ENCODE data around the gene CELF4. TPM values are rescaled to one million over a fixed set of nuclear protein-coding genes. Genes with fewer than 3 reads are reported as not detected.

Gene CELF4
- total RNA-seq, 1 experiment from 2014 or later, result not detected

DNA sequence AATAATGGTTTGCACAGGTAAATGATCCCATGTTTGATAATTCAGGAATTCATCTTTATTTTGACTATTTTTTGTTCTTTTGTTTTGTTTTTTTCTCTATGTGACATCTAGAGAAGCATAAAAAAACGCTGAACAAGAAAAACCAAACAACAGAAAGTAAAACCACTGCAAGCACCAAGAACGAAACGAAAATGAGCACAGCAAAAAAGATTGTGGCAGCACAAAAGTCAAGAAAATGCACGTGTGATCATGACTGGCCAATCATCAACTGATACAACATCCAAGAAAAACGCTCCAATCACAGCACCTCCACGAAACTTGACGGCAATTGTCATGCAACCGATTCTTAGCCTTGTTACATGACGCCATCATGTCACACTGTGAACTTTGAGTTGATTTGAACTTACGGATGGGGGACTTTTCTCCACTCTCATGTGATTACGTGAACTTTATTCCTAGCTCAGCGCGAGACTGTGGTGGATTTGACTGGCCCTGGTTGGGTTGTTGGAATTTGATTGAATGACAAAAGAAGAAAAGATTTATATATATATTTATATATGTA, 318.7 kb downstream of the CELF4 start:
- intact Hi-C loops (cut with micrococcal nuclease; ENCODE audit: unreplicated experiment) (no loop called here), in situ Hi-C loops (cut with HindIII; ENCODE audit: low pct_unique_long_range_greater_than_20kb, low sequenced_read_pairs) (no loop called here)
- H3K9me3 ChIP-seq (ENCODE audit: control insufficient read depth, insufficient read depth, low read depth, low read length), result no peaks in the 10 kb centered on the region

GRCh38 chr18:37244618-37245017, 321.0 kb downstream of the CELF4 start:
- Histone ChIP-seq H3K4me1 (ENCODE audit: control insufficient read depth, insufficient read depth, low read length) (no peaks in the 10 kb centered on the region), H3K27ac (ENCODE audit: low read length) (no peak overlapping the region), H3K27me3 (ENCODE audit: control insufficient read depth, insufficient read depth, low read length) (no peaks in the 10 kb centered on the region), H3K36me3 (ENCODE audit: control insufficient read depth, insufficient read depth, low read length) (no peaks in the 10 kb centered on the region), H3K9me3 (ENCODE audit: control insufficient read depth, insufficient read depth, low read depth, low read length) (no peaks in the 10 kb centered on the region), H3K4me3 (ENCODE audit: low read depth in 2 of 2, low read length in 2 of 2) (no peak overlapping the region)
- ChIA-PET POLR2A (interaction anchor here (0.7 kb wide), 1 partner anchor 704 kb away, joined by 9 read pairs; no protein-coding TSS in a partner anchor), CTCF (interaction anchor here (0.6 kb wide), 1 partner anchor 94 kb away, joined by 4 read pairs; no protein-coding TSS in a partner anchor)
- no peak for TF ChIP-seq TCF7L2 (IDR thresholded peaks at IDR 0.05; ENCODE audit: low read depth, low read length)
- no peak for TF ChIP-seq POLR2AphosphoS5 (IDR thresholded peaks at IDR 0.05; ENCODE audit: low read depth, low read length)
- TF ChIP-seq, protein P1, sequence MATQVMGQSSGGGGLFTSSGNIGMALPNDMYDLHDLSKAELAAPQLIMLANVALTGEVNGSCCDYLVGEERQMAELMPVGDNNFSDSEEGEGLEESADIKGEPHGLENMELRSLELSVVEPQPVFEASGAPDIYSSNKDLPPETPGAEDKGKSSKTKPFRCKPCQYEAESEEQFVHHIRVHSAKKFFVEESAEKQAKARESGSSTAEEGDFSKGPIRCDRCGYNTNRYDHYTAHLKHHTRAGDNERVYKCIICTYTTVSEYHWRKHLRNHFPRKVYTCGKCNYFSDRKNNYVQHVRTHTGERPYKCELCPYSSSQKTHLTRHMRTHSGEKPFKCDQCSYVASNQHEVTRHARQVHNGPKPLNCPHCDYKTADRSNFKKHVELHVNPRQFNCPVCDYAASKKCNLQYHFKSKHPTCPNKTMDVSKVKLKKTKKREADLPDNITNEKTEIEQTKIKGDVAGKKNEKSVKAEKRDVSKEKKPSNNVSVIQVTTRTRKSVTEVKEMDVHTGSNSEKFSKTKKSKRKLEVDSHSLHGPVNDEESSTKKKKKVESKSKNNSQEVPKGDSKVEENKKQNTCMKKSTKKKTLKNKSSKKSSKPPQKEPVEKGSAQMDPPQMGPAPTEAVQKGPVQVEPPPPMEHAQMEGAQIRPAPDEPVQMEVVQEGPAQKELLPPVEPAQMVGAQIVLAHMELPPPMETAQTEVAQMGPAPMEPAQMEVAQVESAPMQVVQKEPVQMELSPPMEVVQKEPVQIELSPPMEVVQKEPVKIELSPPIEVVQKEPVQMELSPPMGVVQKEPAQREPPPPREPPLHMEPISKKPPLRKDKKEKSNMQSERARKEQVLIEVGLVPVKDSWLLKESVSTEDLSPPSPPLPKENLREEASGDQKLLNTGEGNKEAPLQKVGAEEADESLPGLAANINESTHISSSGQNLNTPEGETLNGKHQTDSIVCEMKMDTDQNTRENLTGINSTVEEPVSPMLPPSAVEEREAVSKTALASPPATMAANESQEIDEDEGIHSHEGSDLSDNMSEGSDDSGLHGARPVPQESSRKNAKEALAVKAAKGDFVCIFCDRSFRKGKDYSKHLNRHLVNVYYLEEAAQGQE (IDR thresholded peaks at IDR 0.05; ENCODE audit: insufficient read depth in 1 of 2, low read depth in 2 of 2, low read length in 1 of 2), result no peak
- TF ChIP-seq SIN3A (IDR thresholded peaks at IDR 0.05; ENCODE audit: borderline replicate concordance, insufficient read depth, low read depth, low read length), result no peak
- TF ChIP-seq, protein P2, sequence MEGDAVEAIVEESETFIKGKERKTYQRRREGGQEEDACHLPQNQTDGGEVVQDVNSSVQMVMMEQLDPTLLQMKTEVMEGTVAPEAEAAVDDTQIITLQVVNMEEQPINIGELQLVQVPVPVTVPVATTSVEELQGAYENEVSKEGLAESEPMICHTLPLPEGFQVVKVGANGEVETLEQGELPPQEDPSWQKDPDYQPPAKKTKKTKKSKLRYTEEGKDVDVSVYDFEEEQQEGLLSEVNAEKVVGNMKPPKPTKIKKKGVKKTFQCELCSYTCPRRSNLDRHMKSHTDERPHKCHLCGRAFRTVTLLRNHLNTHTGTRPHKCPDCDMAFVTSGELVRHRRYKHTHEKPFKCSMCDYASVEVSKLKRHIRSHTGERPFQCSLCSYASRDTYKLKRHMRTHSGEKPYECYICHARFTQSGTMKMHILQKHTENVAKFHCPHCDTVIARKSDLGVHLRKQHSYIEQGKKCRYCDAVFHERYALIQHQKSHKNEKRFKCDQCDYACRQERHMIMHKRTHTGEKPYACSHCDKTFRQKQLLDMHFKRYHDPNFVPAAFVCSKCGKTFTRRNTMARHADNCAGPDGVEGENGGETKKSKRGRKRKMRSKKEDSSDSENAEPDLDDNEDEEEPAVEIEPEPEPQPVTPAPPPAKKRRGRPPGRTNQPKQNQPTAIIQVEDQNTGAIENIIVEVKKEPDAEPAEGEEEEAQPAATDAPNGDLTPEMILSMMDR (IDR thresholded peaks at IDR 0.05), result no peak
- ATAC-seq (no peak), DNase-seq (ENCODE audit: low read depth, low spot score) (no peak)
- in situ Hi-C loops (cut with HindIII; ENCODE audit: low pct_unique_long_range_greater_than_20kb, low sequenced_read_pairs), result no loop called here
- intact Hi-C loops (cut with micrococcal nuclease; ENCODE audit: unreplicated experiment), result no loop called here
- BruUV-seq (replicated peaks), result no TSS peak

More for the DNA sequence above, 318.7 kb downstream of the CELF4 start:
- POLR2A ChIA-PET, result no interaction called here
- Histone ChIP-seq H3K4me3 (ENCODE audit: low read depth in 2 of 2, low read length in 2 of 2) (no peak overlapping the region), H3K4me1 (ENCODE audit: control insufficient read depth, insufficient read depth, low read length) (no peaks in the 10 kb centered on the region), H3K27me3 (ENCODE audit: control insufficient read depth, insufficient read depth, low read length) (no peaks in the 10 kb centered on the region), H3K27ac (ENCODE audit: low read length) (no peak overlapping the region), H3K36me3 (ENCODE audit: control insufficient read depth, insufficient read depth, low read length) (no peaks in the 10 kb centered on the region)
- CTCF ChIA-PET, result no interaction called here
- TF ChIP-seq, protein P2 (IDR thresholded peaks at IDR 0.05), result no peak
- TF ChIP-seq POLR2AphosphoS5 (IDR thresholded peaks at IDR 0.05; ENCODE audit: low read depth, low read length), result no peak
- BruUV-seq (replicated peaks), result no TSS peak
- DNase-seq (ENCODE audit: low read depth, low spot score) (no peak), ATAC-seq (no peak)
